GM18858 (cell line): Measurements from ENCODE around the gene DIPK2B.

Experiments used
- ATAC-seq: cut with Tn5 transposase; IDR thresholded peaks from one replicate; pipeline ENCODE4 v1.9.1; 2021; ENCODE audit not compliant: unreplicated experiment

Gene DIPK2B

DNA sequence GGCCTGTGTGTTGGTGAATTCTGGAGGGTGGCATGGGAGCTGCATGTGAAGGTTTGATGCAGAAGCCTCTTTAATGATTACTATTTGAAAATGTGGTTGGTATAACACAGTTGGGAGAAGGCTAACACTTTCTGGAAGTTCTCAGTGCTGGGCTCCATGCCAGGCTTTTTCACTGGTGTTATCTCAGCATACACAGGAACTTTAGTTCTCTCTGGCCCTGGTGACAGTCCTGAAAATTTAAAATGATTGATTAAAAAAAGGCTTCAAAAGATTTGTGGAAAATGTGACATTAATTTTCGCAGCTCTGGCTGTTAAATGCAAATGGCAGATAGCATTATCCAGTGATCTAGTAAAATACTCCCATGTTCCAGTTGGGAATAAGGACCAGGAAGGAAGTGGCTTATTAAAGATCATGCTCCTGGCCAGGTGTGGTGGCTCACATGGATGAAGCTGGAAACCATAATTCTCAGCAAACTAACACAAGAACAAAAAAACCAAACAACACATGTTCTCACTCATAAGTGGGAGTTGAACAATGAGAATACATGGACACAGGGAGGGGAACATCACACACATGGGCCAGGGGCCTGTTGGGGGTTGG is 36.6 kb downstream of the DIPK2B start:
- no peak for ATAC-seq

GRCh38 chrX:45157647-45158046 is 43.0 kb downstream of the DIPK2B start:
- ATAC-seq = no peak

DNA sequence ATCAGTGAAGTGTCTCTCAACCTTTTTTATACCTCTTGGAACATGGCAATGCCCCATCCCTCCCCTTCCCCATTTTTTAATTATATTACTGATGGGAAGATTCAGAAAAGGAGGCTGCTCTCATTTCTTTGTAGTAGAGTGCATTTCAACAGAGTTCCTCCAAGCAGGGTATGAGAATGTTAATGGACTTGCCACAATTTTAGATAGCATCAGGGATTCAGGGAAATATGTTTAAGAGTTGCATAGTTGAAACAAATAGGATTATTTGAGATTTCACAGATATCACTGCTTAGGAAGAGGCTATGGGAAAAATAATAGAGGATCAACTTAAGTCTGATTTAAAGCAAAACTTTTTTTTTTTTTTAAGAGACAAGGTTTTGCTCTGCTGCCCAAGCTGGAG is 46.2 kb downstream of the DIPK2B start:
- no peak for ATAC-seq

DNA sequence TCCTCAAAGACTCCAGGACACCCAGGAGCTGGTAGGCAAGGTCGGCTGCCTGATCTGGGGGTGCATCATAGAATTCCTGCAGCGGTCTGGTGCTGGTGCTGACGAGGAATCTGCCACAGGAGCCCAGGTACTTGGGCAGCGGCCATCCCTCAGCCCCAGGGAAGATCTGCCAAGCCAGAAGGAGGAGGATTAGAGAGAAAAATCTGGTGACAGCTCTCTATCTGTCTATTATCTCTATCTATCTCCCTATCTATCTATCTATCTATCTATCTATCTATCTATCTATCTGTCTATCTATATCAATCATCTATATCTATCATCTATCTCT is 46.7 kb downstream of the DIPK2B start:
- no peak for ATAC-seq
